ENCODE data around the gene UBXN7.
"Not testable (repeated sequence)": the region's sequence is repeated elsewhere in the genome, so short reads cannot be mapped to it uniquely, and the experiment has no call there.

The UBXN7 gene, protein sequence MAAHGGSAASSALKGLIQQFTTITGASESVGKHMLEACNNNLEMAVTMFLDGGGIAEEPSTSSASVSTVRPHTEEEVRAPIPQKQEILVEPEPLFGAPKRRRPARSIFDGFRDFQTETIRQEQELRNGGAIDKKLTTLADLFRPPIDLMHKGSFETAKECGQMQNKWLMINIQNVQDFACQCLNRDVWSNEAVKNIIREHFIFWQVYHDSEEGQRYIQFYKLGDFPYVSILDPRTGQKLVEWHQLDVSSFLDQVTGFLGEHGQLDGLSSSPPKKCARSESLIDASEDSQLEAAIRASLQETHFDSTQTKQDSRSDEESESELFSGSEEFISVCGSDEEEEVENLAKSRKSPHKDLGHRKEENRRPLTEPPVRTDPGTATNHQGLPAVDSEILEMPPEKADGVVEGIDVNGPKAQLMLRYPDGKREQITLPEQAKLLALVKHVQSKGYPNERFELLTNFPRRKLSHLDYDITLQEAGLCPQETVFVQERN

DNA sequence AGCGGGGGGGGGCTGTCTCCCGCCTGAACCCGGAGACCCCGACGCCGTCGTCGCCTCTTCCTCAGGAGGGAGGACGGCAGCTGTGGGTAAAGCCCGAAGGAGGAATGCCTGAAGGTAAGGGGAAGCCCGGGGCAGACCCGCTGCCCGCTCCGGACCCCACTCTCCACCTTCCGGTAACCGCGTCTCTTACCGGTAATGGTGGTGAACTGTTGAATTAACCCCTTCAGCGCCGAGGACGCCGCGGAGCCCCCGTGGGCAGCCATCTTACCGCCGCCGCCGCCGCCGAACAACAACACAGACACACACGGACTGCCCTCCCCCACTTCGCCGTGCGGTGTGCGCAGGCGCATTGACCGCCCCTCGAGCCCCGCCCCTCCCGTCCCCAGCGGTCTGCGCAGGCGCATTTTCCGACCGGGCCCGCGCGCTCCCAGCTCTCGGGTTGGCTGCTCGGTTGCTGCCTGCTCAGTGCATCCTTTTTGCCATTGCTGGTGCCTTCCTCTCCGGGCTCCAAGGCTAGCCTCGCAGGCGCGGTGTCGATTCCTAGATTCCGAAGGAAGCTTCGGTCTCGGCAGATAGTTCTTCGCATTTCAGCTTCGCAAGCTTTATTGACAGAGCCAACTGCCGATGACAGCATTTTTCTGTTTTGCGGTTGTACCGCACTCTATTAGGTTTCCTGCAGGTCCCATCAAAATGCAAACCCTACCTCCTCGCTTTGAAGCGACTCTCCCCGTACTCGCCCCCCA, at the start of gene UBXN7:
UBXN7 (minus strand) TSS at position 291 of the 743 bp plus-strand sequence; CDS start at position 263, 28 bp downstream.
- peak; percentile 82 to 94 for DNase-seq

DNA sequence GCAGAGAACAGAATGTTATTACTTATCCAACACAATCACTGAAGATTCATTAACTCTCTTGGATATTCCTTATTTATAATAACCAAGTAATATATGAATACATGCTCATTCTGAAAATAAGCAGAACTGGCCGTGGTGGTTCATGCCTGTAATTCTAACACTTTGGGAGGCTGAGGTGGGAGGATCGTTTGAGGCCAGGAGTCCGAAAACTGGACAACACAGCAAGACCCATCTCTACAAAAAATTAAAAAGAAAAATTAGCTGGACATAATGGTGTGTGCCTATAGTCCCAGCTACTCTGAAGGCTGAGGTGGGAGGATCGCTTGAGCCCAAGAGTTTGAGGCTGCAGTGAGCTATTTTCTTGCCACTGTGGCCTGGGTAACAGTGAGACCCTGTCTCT, 45.5 kb upstream of the UBXN7 start:
- no peak for DNase-seq

GRCh38 chr3:196472286-196472685, 40.1 kb upstream of the UBXN7 start:
- no peak for DNase-seq

GRCh38 chr3:196471551-196471950, 39.3 kb upstream of the UBXN7 start:
- DNase-seq, result no peak

- not testable (repeated sequence) for DNase-seq
Observed at GRCh38 chr3:196470182-196470581, 38.0 kb upstream of the UBXN7 start.

DNA sequence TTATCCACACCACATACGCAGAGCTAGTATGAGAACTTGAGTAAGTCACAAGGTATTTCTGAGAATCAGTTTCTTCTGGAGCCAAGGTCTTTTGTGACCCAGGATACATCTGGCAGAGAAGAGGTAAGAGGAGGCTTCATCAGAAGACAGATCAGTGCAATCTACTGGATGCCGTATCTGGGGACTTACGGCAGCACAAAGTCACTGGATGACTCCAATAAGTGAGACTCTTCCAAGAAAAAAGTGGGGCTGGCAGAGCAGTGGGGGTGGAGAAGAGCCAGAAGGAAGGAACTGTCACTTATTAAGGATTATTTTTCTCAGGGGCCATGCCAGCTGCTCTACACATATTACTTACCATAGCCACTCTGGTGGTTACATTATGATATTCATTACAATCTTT, 31.6 kb upstream of the UBXN7 start:
- DNase-seq, result no peak

DNA sequence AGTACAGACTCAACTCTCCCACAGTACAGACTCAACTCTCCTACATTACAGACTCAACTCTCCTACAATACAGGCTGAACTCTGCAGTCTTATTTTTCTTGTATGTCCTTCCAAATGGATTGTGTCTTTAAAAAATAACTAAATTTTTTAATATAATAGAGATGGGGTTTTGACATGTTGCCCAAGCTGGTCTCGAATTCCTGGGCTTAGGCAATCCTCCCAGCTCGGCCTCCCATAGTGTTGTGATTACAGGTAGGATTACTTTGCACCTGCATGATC, 31.2 kb upstream of the UBXN7 start:
- DNase-seq, result no peak

- not testable (repeated sequence) for DNase-seq
Observed at GRCh38 chr3:196462680-196463477, 30.7 kb upstream of the UBXN7 start.

- no peak for DNase-seq
Observed at GRCh38 chr3:196458063-196458462, 25.8 kb upstream of the UBXN7 start.

DNA sequence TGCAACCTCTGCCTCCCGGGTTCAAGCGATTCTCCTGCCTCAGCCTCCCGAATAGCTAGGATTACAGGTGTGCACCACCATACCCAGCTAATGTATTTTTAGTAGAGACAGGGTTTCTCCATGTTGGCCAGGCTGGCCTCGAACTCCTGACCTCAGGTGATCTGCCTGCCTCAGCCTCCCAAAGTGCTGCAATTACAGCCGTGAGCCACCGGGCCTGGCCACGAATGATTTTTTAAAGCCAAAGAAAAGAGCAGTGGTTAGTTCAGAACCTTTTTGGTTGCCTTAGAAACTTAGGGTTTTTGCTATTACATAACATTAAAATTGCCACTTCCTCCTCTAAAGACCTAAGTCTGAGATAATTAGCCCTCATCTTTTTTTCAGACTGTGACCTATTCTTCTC, 25.2 kb upstream of the UBXN7 start:
- DNase-seq, result not testable (repeated sequence)

- DNase-seq, result no peak
Observed at GRCh38 chr3:196454935-196455334, 22.7 kb upstream of the UBXN7 start.

DNA sequence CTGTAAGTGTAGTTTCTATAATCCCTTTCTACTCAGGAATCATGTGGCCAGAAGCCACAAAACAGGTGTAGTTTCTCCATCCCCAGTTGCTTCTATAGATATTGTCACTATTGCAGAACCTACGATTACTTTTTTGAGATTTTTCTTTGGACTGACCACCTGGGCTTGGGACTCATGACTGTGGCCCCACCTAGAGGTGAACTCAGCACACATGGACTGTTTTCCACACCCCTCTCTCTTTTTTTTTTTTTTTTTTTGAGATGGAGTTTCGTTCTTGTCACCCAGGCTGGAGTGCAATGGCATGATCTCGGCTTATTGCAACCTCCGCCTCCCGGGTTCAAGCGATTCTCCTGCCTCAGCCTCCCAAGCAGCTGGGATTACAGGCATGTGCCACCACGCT, 13.2 kb upstream of the UBXN7 start:
- DNase-seq, result not testable (repeated sequence)

DNA sequence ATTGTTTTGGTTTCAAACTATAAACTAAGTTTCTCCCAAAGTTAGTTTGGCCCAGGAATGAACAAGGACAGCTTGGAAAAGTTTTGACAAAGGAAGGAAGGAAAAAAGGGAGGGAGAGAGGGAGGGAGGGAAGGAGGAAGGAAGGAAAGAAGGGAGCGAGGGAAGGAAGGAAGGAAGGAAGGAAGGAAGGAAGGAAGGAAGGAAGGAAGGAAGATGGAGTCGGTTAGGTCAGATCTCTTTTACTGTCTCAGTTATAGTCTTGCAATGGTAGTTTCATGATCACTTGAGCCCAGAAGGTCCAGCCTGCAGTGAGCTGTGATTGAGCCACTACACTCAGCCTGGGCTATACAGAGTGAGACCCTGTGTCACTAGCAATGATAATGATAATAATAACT, 12.3 kb upstream of the UBXN7 start:
- no peak for DNase-seq

DNA sequence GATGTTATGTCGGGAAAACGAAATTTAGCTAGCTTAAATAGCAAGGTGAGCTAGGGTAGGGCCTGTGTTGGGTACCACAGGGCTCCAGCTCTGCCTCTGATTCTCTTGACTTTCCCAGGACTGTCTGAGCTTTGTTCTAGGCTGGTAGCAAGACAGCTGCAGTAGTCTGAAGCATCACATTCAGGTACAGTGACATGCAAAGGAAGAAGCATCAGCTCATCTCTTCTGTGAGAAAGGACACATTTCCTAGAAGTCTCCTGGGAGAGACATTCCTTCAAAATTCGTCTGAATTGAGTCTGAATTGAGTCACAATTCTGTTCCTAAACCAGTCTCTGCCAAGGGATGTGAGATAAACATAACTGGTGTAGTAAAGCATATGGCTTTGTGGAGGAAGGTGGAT, 8.5 kb upstream of the UBXN7 start:
- no peak for DNase-seq

- no peak for DNase-seq
Observed at GRCh38 chr3:196440041-196440537, 7.9 kb upstream of the UBXN7 start.

DNA sequence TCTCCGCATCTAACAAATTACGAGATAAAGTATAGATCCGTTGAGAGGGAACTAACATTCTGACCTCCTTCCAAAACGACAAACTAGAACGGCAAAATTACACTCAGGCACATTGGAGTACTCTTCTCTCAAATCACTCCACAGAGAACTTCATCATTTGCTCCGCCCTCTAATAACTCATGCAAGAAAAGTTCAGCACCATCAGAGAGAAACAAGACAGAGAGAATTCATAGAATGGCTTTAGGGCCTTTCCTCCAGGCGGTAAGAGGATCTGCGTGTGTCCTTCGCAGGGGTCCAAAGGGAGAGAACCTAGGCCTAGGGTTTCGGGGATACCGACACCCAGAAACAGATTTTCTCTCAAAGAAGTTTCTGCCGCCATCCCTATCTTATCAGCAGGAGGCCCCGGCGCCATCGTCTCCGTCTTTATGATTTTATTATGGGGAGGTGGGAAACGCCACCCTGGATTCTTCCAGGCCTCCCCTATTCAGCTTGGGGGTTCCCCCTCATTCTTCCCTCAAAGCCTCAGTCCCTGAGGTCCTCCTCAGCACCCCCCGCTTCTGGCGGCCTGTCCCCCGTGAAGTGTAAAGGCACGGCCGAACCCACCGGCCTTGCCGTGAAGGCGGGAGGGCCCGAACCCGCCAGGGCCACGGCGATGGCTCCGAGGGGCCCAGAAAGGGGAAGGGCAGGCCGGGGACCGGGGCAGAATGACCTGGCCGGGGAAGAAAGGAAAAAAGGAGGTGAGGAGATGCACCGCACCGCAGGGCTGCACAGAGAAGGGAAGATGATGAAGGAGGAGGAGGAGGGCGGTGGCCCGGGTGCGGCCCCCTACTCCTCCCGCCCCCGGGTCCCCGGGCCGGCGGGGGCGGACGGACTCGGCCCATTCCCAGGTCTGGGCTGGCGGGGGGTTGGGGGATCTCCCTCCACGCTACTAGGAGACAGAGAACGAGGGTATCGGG, 768 bp downstream of the UBXN7 start:
- DNase-seq, result no peak

- no peak for DNase-seq
Observed at GRCh38 chr3:196428041-196428440, 4.2 kb downstream of the UBXN7 start.

GRCh38 chr3:196424421-196424820, 7.8 kb downstream of the UBXN7 start:
- not testable (repeated sequence) for DNase-seq

DNA sequence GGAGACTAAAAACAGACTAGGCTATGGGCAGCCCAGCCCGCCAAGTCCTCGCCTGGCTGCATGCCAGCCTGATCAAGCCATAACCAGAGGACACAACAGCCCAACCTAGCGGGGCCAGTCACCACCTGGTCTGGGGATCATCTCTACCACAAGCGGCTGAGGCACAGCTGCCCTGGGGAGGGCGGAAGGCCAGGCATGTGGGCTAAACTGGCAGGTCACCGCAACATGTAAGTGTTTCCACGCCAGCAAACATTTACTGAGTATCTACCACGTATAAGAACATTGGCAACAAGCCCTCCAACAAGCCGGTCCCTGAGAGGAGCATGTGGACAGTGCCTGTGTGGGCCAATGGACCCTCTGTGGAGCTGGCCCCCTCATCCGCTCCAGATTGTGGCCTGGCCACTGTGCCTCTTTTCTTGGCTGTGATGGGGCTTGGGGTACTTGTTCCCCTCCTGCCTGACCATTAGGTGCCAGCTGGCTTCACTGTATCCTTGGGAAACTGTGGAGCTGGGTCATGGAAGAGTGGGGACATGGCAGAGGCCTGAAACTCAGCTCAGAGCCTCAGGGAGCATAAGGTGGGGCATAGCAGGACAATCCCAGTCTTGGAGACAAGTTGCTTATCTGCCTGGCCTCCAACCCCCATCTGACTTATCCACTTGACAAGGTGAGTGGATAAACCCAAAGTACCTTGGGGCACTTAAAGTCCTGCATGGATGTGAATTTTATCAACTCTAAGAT, 9.0 kb downstream of the UBXN7 start:
- DNase-seq, result no peak

DNA sequence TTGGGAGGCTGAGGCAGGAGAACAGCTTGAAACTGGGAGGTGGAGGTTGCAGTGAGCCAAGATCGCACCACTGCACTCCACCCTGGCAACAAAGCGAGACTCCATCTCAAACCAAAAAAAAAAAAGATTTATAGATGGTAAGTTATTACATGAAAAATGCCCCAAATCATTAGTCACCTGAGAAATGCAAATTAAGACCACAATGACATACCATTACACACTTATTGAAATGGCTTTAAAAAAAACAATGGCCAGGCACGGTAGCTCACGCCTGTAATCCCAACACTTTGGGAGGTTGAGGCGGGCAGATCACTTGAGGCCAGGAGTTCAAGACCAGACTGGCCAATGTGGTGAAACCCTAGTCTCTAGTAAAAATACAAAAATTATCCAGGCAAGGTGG, 10.6 kb downstream of the UBXN7 start:
- not testable (repeated sequence) for DNase-seq

- no peak for DNase-seq
Observed at GRCh38 chr3:196419386-196419785, 12.8 kb downstream of the UBXN7 start.
